ENCODE results near the gene EVC2.
"Not testable (repeated sequence)": the region's sequence is repeated elsewhere in the genome, so short reads cannot be mapped to it uniquely, and the experiment has no call there.

EVC2 gene

GRCh38 chr4:5619913-5620625 is 88.3 kb downstream of the EVC2 start:
- no peaks in the 10 kb centered on the region for H3K9me3 Mint-ChIP-seq
- H3K27ac Mint-ChIP-seq: no peak overlapping the region
- no peaks in the 10 kb centered on the region for H3K4me1 Mint-ChIP-seq (ENCODE audit: low read depth)
- H3K4me3 Mint-ChIP-seq: no peak overlapping the region
- H3K36me3 Mint-ChIP-seq (ENCODE audit: low read depth): no peaks in the 10 kb centered on the region
- no peaks in the 10 kb centered on the region for H3K27me3 Mint-ChIP-seq
- DNase-seq: no peak

GRCh38 chr4:5618051-5618960 is 90.1 kb downstream of the EVC2 start:
- Mint-ChIP-seq H3K9me3 (no peaks in the 10 kb centered on the region), H3K4me1 (ENCODE audit: low read depth) (no peaks in the 10 kb centered on the region), H3K4me3 (no peak overlapping the region), H3K27me3 (no peaks in the 10 kb centered on the region), H3K27ac (no peak overlapping the region), H3K36me3 (ENCODE audit: low read depth) (no peaks in the 10 kb centered on the region)
- DNase-seq: no peak

- Mint-ChIP-seq H3K27ac (no peak overlapping the region), H3K36me3 (ENCODE audit: low read depth) (no peaks in the 10 kb centered on the region), H3K27me3 (no peaks in the 10 kb centered on the region), H3K4me3 (no peak overlapping the region), H3K9me3 (no peaks in the 10 kb centered on the region), H3K4me1 (ENCODE audit: low read depth) (no peaks in the 10 kb centered on the region)
- DNase-seq: no peak
These were observed 91.9 kb downstream of the EVC2 start for GRCh38 chr4:5616331-5616950.

- no peaks in the 10 kb centered on the region for H3K36me3 Mint-ChIP-seq (ENCODE audit: low read depth)
- no peaks in the 10 kb centered on the region for H3K9me3 Mint-ChIP-seq
- H3K27ac Mint-ChIP-seq: no peak overlapping the region
- H3K27me3 Mint-ChIP-seq: no peaks in the 10 kb centered on the region
- no peak for DNase-seq
- no peaks in the 10 kb centered on the region for H3K4me1 Mint-ChIP-seq (ENCODE audit: low read depth)
- H3K4me3 Mint-ChIP-seq: no peak overlapping the region
These were observed 92.8 kb downstream of the EVC2 start for GRCh38 chr4:5615496-5616075.

GRCh38 chr4:5611750-5612149 is 96.6 kb downstream of the EVC2 start:
- H3K9me3 Mint-ChIP-seq: no peaks in the 10 kb centered on the region

GRCh38 chr4:5609306-5610007 is 98.9 kb downstream of the EVC2 start:
- Mint-ChIP-seq H3K9me3 (no peaks in the 10 kb centered on the region), H3K4me1 (ENCODE audit: low read depth) (no peaks in the 10 kb centered on the region), H3K27me3 (no peaks in the 10 kb centered on the region), H3K36me3 (ENCODE audit: low read depth) (no peaks in the 10 kb centered on the region), H3K27ac (no peak overlapping the region), H3K4me3 (no peak overlapping the region)
- DNase-seq: no peak

More at GRCh38 chr4:5611750-5612149, 96.6 kb downstream of the EVC2 start:
- no peak overlapping the region for H3K27ac Mint-ChIP-seq
- no peaks in the 10 kb centered on the region for H3K4me1 Mint-ChIP-seq (ENCODE audit: low read depth)
- no peak overlapping the region for H3K4me3 Mint-ChIP-seq
- no peaks in the 10 kb centered on the region for H3K36me3 Mint-ChIP-seq (ENCODE audit: low read depth)
- DNase-seq: no peak
- H3K27me3 Mint-ChIP-seq: no peaks in the 10 kb centered on the region

GRCh38 chr4:5593828-5594227 is 114.5 kb downstream of the EVC2 start:
- H3K27me3 Mint-ChIP-seq; H3K36me3 Mint-ChIP-seq (ENCODE audit: low read depth); H3K4me1 Mint-ChIP-seq (ENCODE audit: low read depth); DNase-seq; H3K27ac Mint-ChIP-seq; H3K9me3 Mint-ChIP-seq; H3K4me3 Mint-ChIP-seq: not testable (repeated sequence)

GRCh38 chr4:5592272-5592671 is 116.1 kb downstream of the EVC2 start:
- H3K27me3 Mint-ChIP-seq: peaks cover 9% of the 10 kb centered on the region
- no peaks in the 10 kb centered on the region for H3K4me1 Mint-ChIP-seq (ENCODE audit: low read depth)
- H3K9me3 Mint-ChIP-seq: peaks cover 19% of the 10 kb centered on the region
- no peak overlapping the region for H3K27ac Mint-ChIP-seq
- no peak for DNase-seq
- H3K36me3 Mint-ChIP-seq (ENCODE audit: low read depth): peaks cover 3% of the 10 kb centered on the region
- H3K4me3 Mint-ChIP-seq: no peak overlapping the region

- Mint-ChIP-seq H3K4me1 (ENCODE audit: low read depth) (no peaks in the 10 kb centered on the region), H3K9me3 (peaks cover 22% of the 10 kb centered on the region), H3K4me3 (no peak overlapping the region), H3K27ac (no peak overlapping the region), H3K36me3 (ENCODE audit: low read depth) (peaks cover 3% of the 10 kb centered on the region), H3K27me3 (peaks cover 9% of the 10 kb centered on the region)
- no peak for DNase-seq
These were observed 118.9 kb downstream of the EVC2 start for GRCh38 chr4:5589495-5589894.

GRCh38 chr4:5588046-5588445 is 120.3 kb downstream of the EVC2 start:
- DNase-seq: no peak
- Mint-ChIP-seq H3K4me1 (ENCODE audit: low read depth) (no peaks in the 10 kb centered on the region), H3K27me3 (peaks cover 9% of the 10 kb centered on the region), H3K9me3 (peaks cover 22% of the 10 kb centered on the region), H3K36me3 (ENCODE audit: low read depth) (no peaks in the 10 kb centered on the region), H3K27ac (no peak overlapping the region), H3K4me3 (no peak overlapping the region)

- Mint-ChIP-seq H3K9me3 (peaks cover 3% of the 10 kb centered on the region), H3K36me3 (ENCODE audit: low read depth) (no peaks in the 10 kb centered on the region), H3K27me3 (no peaks in the 10 kb centered on the region), H3K4me3 (no peak overlapping the region), H3K4me1 (ENCODE audit: low read depth) (no peaks in the 10 kb centered on the region), H3K27ac (no peak overlapping the region)
- DNase-seq: no peak
These were observed 132.4 kb downstream of the EVC2 start for GRCh38 chr4:5575941-5576340.

GRCh38 chr4:5574386-5574785 is 134.0 kb downstream of the EVC2 start:
- Mint-ChIP-seq H3K9me3 (no peaks in the 10 kb centered on the region), H3K4me1 (ENCODE audit: low read depth) (no peaks in the 10 kb centered on the region), H3K27me3 (no peaks in the 10 kb centered on the region), H3K27ac (no peak overlapping the region), H3K4me3 (no peak overlapping the region), H3K36me3 (ENCODE audit: low read depth) (no peaks in the 10 kb centered on the region)
- DNase-seq: no peak

- Mint-ChIP-seq H3K9me3 (no peaks in the 10 kb centered on the region), H3K4me1 (ENCODE audit: low read depth) (no peaks in the 10 kb centered on the region)
- no peak for DNase-seq
These were observed 134.4 kb downstream of the EVC2 start for GRCh38 chr4:5573965-5574364.

GRCh38 chr4:5572751-5573150 is 135.6 kb downstream of the EVC2 start:
- Mint-ChIP-seq H3K27me3 (no peaks in the 10 kb centered on the region), H3K9me3 (no peaks in the 10 kb centered on the region), H3K4me1 (ENCODE audit: low read depth) (no peaks in the 10 kb centered on the region), H3K36me3 (ENCODE audit: low read depth) (no peaks in the 10 kb centered on the region), H3K27ac (no peak overlapping the region), H3K4me3 (no peak overlapping the region)
- DNase-seq: no peak

More at GRCh38 chr4:5573965-5574364, 134.4 kb downstream of the EVC2 start:
- H3K27me3 Mint-ChIP-seq: no peaks in the 10 kb centered on the region
- H3K4me3 Mint-ChIP-seq: no peak overlapping the region
- H3K36me3 Mint-ChIP-seq (ENCODE audit: low read depth): no peaks in the 10 kb centered on the region
- H3K27ac Mint-ChIP-seq: no peak overlapping the region
